ENCODE measurements around the gene MICU1.

Gene MICU1

DNA sequence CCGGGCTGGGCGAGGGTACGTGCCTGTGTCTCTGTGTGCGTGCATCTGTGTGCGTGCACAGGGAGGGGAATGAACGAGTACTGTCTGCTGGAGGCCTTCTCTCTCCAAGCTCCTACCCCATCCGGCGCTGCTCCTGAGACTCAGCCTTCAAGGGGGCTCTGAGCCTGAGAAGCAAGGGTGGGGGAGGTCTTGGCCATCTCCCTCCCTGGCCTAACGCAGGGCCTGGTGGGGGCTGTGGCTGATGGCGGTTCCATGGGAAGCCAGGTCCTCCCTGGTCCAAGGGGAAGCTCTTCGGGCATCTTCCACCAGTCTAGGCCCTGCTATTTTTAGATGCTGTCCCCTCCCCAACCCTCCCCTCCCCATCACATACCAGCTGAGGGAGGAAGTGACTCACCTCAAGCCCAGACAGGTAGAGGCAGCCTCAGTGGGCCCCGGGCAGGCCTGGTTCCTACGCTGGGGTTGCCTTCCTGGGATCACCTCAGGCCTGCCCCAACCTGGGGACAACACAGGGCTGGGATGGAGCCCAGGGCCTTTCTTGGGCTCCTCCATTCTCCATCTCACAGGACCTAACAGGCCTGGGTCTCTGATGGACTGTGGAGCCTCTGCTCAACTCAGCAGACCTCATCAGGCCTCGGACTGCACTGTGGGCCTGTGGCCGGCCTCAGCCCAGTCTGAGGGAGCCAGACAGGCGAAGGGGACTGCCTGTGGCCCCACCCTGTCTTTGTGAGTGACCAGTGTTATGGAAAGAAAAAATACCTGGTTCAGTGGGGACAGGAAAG is 303.4 kb downstream of the MICU1 start:
- no peak for DNase-seq

DNA sequence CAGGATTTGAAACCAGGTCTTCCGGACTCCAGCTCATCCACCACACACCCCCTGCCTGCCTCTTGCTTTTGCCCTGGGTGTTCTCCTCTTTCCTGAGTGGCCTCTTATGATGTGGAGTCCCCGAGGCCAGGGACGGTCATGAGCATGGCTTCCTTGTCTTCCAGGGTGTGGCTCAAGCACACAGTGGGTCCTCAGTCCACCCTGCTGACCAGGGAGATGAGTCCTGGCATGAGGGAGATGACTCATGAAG is 303.9 kb downstream of the MICU1 start:
- no peak for DNase-seq

DNA sequence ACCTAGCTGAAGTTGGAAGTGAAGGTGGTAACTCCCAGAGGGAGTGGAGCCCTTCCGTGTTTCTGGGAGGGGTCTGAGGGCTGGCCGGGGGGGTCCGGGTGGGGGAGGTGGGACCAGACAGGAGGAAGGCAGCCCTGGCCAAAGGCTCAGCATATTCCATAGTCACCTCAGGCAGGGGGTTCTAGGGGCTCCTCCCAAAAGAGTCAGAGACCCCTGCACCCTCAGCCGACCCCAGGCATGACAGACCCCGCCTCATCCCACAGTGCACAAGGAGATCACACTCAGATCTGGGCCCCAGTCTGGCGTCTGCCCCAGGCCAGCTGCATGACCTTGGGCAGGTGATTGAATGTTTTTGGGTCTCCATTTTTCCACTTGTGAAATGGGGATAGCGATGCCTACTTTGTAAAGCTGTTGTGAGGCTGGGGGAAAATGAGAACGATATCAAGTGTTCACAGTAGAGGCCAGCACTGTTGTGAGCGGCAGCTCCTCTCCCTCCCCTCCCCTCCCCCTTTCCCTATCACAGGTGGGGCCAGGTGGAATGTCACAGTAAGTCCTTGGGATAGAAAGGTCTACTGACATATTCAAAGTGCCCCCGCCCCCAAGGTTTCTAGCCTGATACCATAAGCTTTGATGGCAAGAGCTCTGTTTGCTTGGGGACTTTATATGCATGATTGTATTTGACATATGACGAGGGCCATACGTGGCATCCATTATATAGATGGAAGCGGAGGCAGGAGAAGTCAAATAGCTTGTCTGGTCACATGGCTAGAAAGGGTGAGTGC is 304.4 kb downstream of the MICU1 start:
- DNase-seq, result no peak

DNA sequence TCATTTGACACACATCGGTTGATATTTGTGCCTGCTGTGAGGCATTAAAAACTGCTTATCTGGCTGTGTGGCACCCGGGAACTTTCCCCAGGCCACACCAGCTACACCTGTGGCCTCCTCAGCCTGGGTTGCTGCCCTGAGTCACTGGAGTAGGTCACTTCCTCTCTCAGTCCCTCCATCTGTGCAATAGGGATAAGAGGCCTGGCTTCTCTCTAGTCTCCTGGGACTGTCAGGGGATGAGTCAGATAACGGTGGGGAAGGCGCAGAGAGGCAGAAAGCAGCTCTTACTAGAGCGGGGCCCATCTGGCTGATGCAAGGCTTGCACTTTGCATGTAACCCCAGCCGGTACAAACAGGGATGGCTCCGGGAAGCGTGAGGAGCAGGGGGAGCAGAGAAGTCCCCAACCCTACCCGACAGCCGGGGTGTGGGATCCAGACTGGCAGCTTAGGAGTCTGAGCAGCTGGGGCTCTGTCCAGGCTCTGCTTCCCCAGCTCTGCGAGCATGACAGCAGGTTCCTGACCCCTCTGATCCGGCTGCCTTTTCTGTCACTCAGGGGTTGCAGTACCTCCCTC is 305.1 kb downstream of the MICU1 start:
- DNase-seq, result no peak

DNA sequence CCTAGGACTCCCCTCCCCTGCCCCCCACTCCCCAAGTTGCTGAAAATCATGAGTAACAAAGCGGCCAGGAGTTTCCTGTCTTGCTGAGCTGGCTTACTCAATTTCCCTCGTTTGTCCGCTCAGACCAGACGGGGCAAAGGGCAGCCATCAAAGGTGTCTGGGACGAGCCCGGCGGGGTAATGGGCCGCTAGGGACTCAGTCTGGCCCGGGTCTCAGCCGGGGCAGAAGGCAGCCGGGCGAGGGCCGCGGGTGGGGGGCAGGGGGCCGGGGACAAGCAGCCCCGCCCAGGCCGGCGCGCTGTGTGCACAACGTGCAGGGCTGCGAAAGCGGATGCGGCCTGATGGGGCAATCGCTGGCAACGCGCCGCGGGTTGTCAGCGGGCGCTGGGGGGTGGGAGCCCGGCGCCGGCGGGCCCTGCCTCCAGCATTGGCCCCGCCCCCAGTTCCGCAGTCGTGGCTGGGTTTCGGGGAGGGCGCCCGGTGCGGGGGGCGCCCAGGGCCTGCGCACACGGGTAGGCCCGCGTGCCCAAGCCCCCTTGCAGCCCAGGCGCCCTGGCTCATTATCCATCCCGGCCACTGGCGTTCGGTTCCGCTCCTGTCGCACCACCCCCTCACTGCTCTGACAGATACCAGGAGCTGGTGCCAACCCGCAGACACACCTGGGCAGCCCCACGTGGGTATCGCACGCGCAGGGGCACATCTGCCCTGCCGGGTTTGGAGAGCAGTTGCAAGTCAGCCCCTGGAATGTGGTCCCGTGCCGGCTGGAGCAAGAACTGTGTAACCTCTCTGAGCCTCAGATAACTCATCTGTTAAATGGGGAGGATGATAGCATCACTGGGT is 306.2 kb downstream of the MICU1 start:
- peak; percentile 68 for DNase-seq

DNA sequence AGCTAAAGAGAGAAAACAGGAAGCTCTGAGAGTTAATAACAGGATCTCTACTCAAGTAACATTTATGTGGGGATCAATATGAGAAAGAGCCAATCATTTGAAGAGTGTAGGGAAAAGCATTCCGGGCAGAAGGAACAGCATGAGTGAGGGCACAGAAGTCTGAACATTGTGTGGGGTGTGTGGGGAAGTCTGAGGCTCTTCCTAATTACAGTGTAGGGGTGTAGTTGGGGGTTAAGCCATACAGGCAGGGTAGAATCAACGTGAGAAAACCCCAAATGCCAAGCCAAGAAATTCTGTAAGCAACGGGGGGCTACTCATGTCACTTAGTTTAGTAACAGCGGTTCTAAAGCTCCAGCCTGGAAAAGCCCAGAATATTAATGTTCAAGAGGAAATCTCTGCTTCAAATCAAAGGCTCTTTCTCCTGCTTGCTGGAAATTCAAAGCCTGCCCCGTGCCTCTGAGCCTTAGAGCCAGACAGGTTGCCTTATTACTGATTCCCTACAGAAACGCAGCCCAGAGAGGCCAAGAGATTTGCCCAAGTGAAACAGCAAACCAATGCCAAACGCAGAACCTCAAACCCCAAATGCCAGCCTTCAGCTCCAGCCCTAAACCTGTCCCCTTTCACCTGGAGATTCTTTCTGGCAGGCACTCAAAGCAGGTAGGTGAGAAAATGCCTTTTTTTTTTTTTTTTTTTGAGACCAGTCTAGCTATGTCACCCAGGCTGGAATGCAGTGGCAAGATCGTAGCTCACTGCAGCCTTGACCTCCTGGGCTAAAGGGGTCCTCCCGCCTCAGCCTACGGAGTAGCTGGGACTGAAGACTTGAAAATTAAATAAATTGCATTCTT is 307.2 kb downstream of the MICU1 start:
- no peak for DNase-seq

Data from NCI-H1092 (cell line).